Measurements from ENCODE around the gene ZNF576.
"Not testable (repeated sequence)": the region's sequence is repeated elsewhere in the genome, so short reads cannot be mapped to it uniquely, and the experiment has no call there.

ZNF576 gene

GRCh38 chr19:43589277-43589676 is 7.1 kb upstream of the ZNF576 start:
- peak overlapping the region; percentile 57 for H3K27ac Mint-ChIP-seq
- no peaks in the 10 kb centered on the region for H3K27me3 Mint-ChIP-seq
- no peak overlapping the region for H3K4me3 Mint-ChIP-seq
- H3K4me1 Mint-ChIP-seq (ENCODE audit: low read depth): peaks cover 31% of the 10 kb centered on the region
- no peaks in the 10 kb centered on the region for H3K9me3 Mint-ChIP-seq
- peaks cover 50% of the 10 kb centered on the region for H3K36me3 Mint-ChIP-seq (ENCODE audit: low read depth)

- H3K36me3 Mint-ChIP-seq (ENCODE audit: low read depth): peaks cover 50% of the 10 kb centered on the region
- H3K9me3 Mint-ChIP-seq: no peaks in the 10 kb centered on the region
- H3K4me3 Mint-ChIP-seq: no peak overlapping the region
- peak overlapping the region; percentile 57 for H3K27ac Mint-ChIP-seq
- H3K4me1 Mint-ChIP-seq (ENCODE audit: low read depth): peaks cover 27% of the 10 kb centered on the region
- H3K27me3 Mint-ChIP-seq: no peaks in the 10 kb centered on the region
Measured at GRCh38 chr19:43589678-43590077, 6.7 kb upstream of the ZNF576 start.

GRCh38 chr19:43591904-43592772 is 4.3 kb upstream of the ZNF576 start:
- Mint-ChIP-seq H3K27me3 (no peaks in the 10 kb centered on the region), H3K9me3 (no peaks in the 10 kb centered on the region), H3K27ac (no peak overlapping the region), H3K4me3 (no peak overlapping the region), H3K4me1 (ENCODE audit: low read depth) (peaks cover 35% of the 10 kb centered on the region), H3K36me3 (ENCODE audit: low read depth) (peaks cover 35% of the 10 kb centered on the region)

GRCh38 chr19:43592800-43593350 is 3.5 kb upstream of the ZNF576 start:
- peaks cover 42% of the 10 kb centered on the region for H3K4me1 Mint-ChIP-seq (ENCODE audit: low read depth)

GRCh38 chr19:43594081-43594697 is 2.2 kb upstream of the ZNF576 start:
- H3K4me3 Mint-ChIP-seq: peak overlapping the region; percentile 98
- peaks cover 37% of the 10 kb centered on the region for H3K36me3 Mint-ChIP-seq (ENCODE audit: low read depth)
- peaks cover 48% of the 10 kb centered on the region for H3K4me1 Mint-ChIP-seq (ENCODE audit: low read depth)
- no peaks in the 10 kb centered on the region for H3K27me3 Mint-ChIP-seq
- H3K9me3 Mint-ChIP-seq: no peaks in the 10 kb centered on the region
- peak overlapping the region; percentile 47 for H3K27ac Mint-ChIP-seq

More at GRCh38 chr19:43592800-43593350, 3.5 kb upstream of the ZNF576 start:
- Mint-ChIP-seq H3K9me3 (no peaks in the 10 kb centered on the region), H3K27me3 (no peaks in the 10 kb centered on the region), H3K4me3 (no peak overlapping the region), H3K27ac (no peak overlapping the region), H3K36me3 (ENCODE audit: low read depth) (peaks cover 38% of the 10 kb centered on the region)

GRCh38 chr19:43594710-43595604 is 1.4 kb upstream of the ZNF576 start:
- peaks cover 43% of the 10 kb centered on the region for H3K4me1 Mint-ChIP-seq (ENCODE audit: low read depth)
- H3K27me3 Mint-ChIP-seq: no peaks in the 10 kb centered on the region
- peaks cover 38% of the 10 kb centered on the region for H3K36me3 Mint-ChIP-seq (ENCODE audit: low read depth)
- no peaks in the 10 kb centered on the region for H3K9me3 Mint-ChIP-seq
- peak overlapping the region; percentile 92 for H3K27ac Mint-ChIP-seq
- peak overlapping the region; percentile 98 for H3K4me3 Mint-ChIP-seq

- Mint-ChIP-seq H3K27me3 (no peaks in the 10 kb centered on the region), H3K27ac (peak overlapping the region; percentile 92), H3K9me3 (no peaks in the 10 kb centered on the region), H3K4me3 (peak overlapping the region; percentile 98), H3K4me1 (ENCODE audit: low read depth) (peaks cover 38% of the 10 kb centered on the region), H3K36me3 (ENCODE audit: low read depth) (peaks cover 33% of the 10 kb centered on the region)
Measured at GRCh38 chr19:43595605-43595998, 793 bp upstream of the ZNF576 start.

- Mint-ChIP-seq H3K36me3 (ENCODE audit: low read depth) (peaks cover 34% of the 10 kb centered on the region), H3K4me1 (ENCODE audit: low read depth) (peaks cover 35% of the 10 kb centered on the region), H3K4me3 (peak overlapping the region; percentile 98), H3K9me3 (no peaks in the 10 kb centered on the region), H3K27ac (peak overlapping the region; percentile 92), H3K27me3 (no peaks in the 10 kb centered on the region)
Measured at GRCh38 chr19:43596842-43597461, 557 bp downstream of the ZNF576 start.

- H3K36me3 Mint-ChIP-seq (ENCODE audit: low read depth): peaks cover 30% of the 10 kb centered on the region
- peak overlapping the region; percentile 98 for H3K4me3 Mint-ChIP-seq
- peak overlapping the region; percentile 92 for H3K27ac Mint-ChIP-seq
- H3K4me1 Mint-ChIP-seq (ENCODE audit: low read depth): peaks cover 35% of the 10 kb centered on the region
- H3K9me3 Mint-ChIP-seq: no peaks in the 10 kb centered on the region
- H3K27me3 Mint-ChIP-seq: no peaks in the 10 kb centered on the region
Measured at GRCh38 chr19:43597876-43598275, 1.5 kb downstream of the ZNF576 start.

- no peaks in the 10 kb centered on the region for H3K27me3 Mint-ChIP-seq
- peak overlapping the region; percentile 98 for H3K4me3 Mint-ChIP-seq
- no peak overlapping the region for H3K27ac Mint-ChIP-seq
- H3K9me3 Mint-ChIP-seq: no peaks in the 10 kb centered on the region
- peaks cover 30% of the 10 kb centered on the region for H3K4me1 Mint-ChIP-seq (ENCODE audit: low read depth)
- peaks cover 24% of the 10 kb centered on the region for H3K36me3 Mint-ChIP-seq (ENCODE audit: low read depth)
Measured at GRCh38 chr19:43598445-43599240, 2.2 kb downstream of the ZNF576 start.

GRCh38 chr19:43599635-43600295 is 3.4 kb downstream of the ZNF576 start:
- Mint-ChIP-seq H3K4me1 (ENCODE audit: low read depth) (peaks cover 28% of the 10 kb centered on the region), H3K9me3 (no peaks in the 10 kb centered on the region), H3K27me3 (no peaks in the 10 kb centered on the region), H3K36me3 (ENCODE audit: low read depth) (peaks cover 20% of the 10 kb centered on the region), H3K27ac (peak overlapping the region; percentile 26), H3K4me3 (no peak overlapping the region)

GRCh38 chr19:43600326-43600725 is 3.9 kb downstream of the ZNF576 start:
- not testable (repeated sequence) for H3K4me3 Mint-ChIP-seq, H3K9me3 Mint-ChIP-seq, H3K27me3 Mint-ChIP-seq
- Mint-ChIP-seq H3K4me1 (ENCODE audit: low read depth) (peaks cover 28% of the 10 kb centered on the region), H3K36me3 (ENCODE audit: low read depth) (peaks cover 20% of the 10 kb centered on the region), H3K27ac (peak overlapping the region; percentile 26)

- H3K4me3 Mint-ChIP-seq: no peak overlapping the region
- peaks cover 19% of the 10 kb centered on the region for H3K4me1 Mint-ChIP-seq (ENCODE audit: low read depth)
- H3K27ac Mint-ChIP-seq: no peak overlapping the region
- no peaks in the 10 kb centered on the region for H3K27me3 Mint-ChIP-seq
- no peaks in the 10 kb centered on the region for H3K9me3 Mint-ChIP-seq
- H3K36me3 Mint-ChIP-seq (ENCODE audit: low read depth): peaks cover 11% of the 10 kb centered on the region
Measured at GRCh38 chr19:43605875-43606568, 9.6 kb downstream of the ZNF576 start.

Measured in stimulated activated naive CD8-positive, alpha-beta T cell treated with anti-CD3 and anti-CD28 coated beads, Interleukin-15, Interleukin-2, amounts not matched to agents 100 ng/mL and 50 ng/mL, for 24 hours (primary cell).